ENCODE measurements around the gene BCKDHA. TPM values are rescaled to one million over a fixed set of nuclear protein-coding genes. Genes with fewer than 3 reads are reported as not detected.

Gene BCKDHA
- total RNA-seq, 2 experiments from 2014 or later: 12.2 to 13.1 TPM

- Mint-ChIP-seq H3K36me3 (ENCODE audit: low read depth) (peaks cover 44% of the 10 kb centered on the region), H3K27ac (no peak overlapping the region), H3K9me3 (no peaks in the 10 kb centered on the region), H3K27me3 (no peaks in the 10 kb centered on the region), H3K4me1 (ENCODE audit: low read depth) (no peaks in the 10 kb centered on the region), H3K4me3 (no peak overlapping the region)
- ChIA-PET POLR2A (no interaction called here), CTCF (no interaction called here)
- Histone ChIP-seq H3K4me1 (ENCODE audit: insufficient read depth, low read length) (no peaks in the 10 kb centered on the region), H3K36me3 (ENCODE audit: insufficient read depth, low read length) (peaks cover 34% of the 10 kb centered on the region), H3K27me3 (ENCODE audit: control insufficient read depth in 1 of 2, insufficient read depth in 2 of 2, low read length in 2 of 2) (no peaks in the 10 kb centered on the region), H3K4me3 (ENCODE audit: low read length) (no peak overlapping the region), H3K27ac (ENCODE audit: low read depth in 1 of 2, low read length in 2 of 2) (no peak overlapping the region), H3K9me3 (ENCODE audit: control insufficient read depth in 1 of 2, insufficient read depth in 1 of 2, low read length in 2 of 2) (no peaks in the 10 kb centered on the region)
- DNase-seq: no peak
- no peak for TF ChIP-seq CTCF (IDR thresholded peaks at IDR 0.05)
- ATAC-seq (ENCODE audit: poor library complexity): no peak
- intact Hi-C loops (cut with DNase I, micrococcal nuclease): no loop called here
These were observed 11.2 kb upstream of the BCKDHA start for GRCh38 chr19:41386442-41386841.

DNA sequence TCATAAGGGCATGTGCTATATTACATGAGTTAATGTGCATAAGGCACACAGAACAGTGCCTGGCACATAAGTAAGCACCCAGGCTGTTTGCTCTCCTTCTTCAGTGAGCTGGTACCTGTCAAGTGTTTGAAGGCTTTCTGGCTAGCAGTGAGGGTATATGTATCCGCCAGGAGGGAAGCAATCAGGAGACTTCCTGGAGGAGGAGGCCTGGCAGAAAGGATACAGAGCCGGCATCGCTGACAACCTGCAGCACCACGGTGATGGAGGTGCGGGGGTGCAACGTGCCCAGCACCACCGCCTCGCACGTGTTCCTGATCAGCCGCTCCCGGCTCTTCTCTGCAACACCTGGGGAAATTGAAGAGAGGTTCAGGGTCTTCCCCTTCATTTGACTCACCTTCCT, 6.0 kb upstream of the BCKDHA start:
- DNase-seq: no peak
- intact Hi-C loops (cut with DNase I, micrococcal nuclease): no loop called here
- peaks cover 15% of the 10 kb centered on the region for H3K4me1 ChIP-seq (ENCODE audit: insufficient read depth, low read length)
- no peak for ATAC-seq (ENCODE audit: poor library complexity)
- no peaks in the 10 kb centered on the region for H3K27me3 ChIP-seq (ENCODE audit: control insufficient read depth in 1 of 2, insufficient read depth in 2 of 2, low read length in 2 of 2)
- no peak overlapping the region for H3K4me3 ChIP-seq (ENCODE audit: low read length)
- ChIA-PET CTCF (no interaction called here), POLR2A (no interaction called here)
- H3K36me3 Mint-ChIP-seq (ENCODE audit: low read depth): peaks cover 61% of the 10 kb centered on the region
- H3K36me3 ChIP-seq (ENCODE audit: insufficient read depth, low read length): peaks cover 45% of the 10 kb centered on the region
- no peaks in the 10 kb centered on the region for H3K9me3 ChIP-seq (ENCODE audit: control insufficient read depth in 1 of 2, insufficient read depth in 1 of 2, low read length in 2 of 2)
- H3K27ac Mint-ChIP-seq: no peak overlapping the region
- H3K4me3 Mint-ChIP-seq: no peak overlapping the region
- no peaks in the 10 kb centered on the region for H3K9me3 Mint-ChIP-seq
- H3K27me3 Mint-ChIP-seq: no peaks in the 10 kb centered on the region
- no peak for TF ChIP-seq CTCF (IDR thresholded peaks at IDR 0.05)
- peaks cover 16% of the 10 kb centered on the region for H3K4me1 Mint-ChIP-seq (ENCODE audit: low read depth)
- H3K27ac ChIP-seq (ENCODE audit: low read depth in 1 of 2, low read length in 2 of 2): no peak overlapping the region

DNA sequence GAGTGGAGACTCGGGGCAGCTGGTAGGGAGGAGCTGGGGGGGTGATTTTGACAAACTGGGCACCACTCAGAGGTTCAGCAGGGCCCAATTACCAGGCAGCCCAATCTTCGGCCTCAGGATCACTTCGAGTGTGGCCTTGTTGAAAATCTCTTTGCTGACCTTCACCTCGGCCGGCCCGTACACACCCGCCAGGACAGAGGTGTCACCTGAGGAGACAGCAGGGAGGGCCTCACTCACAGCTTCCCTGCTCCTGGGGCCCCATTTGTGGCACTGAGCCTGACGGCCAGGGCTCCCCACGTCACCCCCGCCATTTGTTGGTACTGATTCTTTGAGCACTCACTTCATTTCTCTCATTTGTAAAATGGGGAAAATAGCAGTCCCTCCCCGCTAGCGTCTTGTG, 4.8 kb upstream of the BCKDHA start:
- H3K27ac ChIP-seq (ENCODE audit: low read depth in 1 of 2, low read length in 2 of 2): no peak overlapping the region
- POLR2A ChIA-PET: interaction anchor here (1.0 kb wide), 1 partner anchor 29 kb away, joined by 3 read pairs; the partner anchor contains the start of gene B9D2
- Mint-ChIP-seq H3K4me1 (ENCODE audit: low read depth) (peaks cover 27% of the 10 kb centered on the region), H3K36me3 (ENCODE audit: low read depth) (peaks cover 63% of the 10 kb centered on the region), H3K27me3 (no peaks in the 10 kb centered on the region), H3K9me3 (no peaks in the 10 kb centered on the region), H3K4me3 (no peak overlapping the region), H3K27ac (no peak overlapping the region)
- no peak for TF ChIP-seq CTCF (IDR thresholded peaks at IDR 0.05)
- H3K9me3 ChIP-seq (ENCODE audit: control insufficient read depth in 1 of 2, insufficient read depth in 1 of 2, low read length in 2 of 2): no peaks in the 10 kb centered on the region
- H3K4me1 ChIP-seq (ENCODE audit: insufficient read depth, low read length): peaks cover 21% of the 10 kb centered on the region
- DNase-seq: no peak
- intact Hi-C loops (cut with DNase I, micrococcal nuclease): no loop called here
- peaks cover 45% of the 10 kb centered on the region for H3K36me3 ChIP-seq (ENCODE audit: insufficient read depth, low read length)
- H3K4me3 ChIP-seq (ENCODE audit: low read length): no peak overlapping the region
- CTCF ChIA-PET: no interaction called here
- ATAC-seq (ENCODE audit: poor library complexity): no peak
- H3K27me3 ChIP-seq (ENCODE audit: control insufficient read depth in 1 of 2, insufficient read depth in 2 of 2, low read length in 2 of 2): no peaks in the 10 kb centered on the region

Data from CD4-positive, alpha-beta T cell (primary cell).